Activated naive CD4-positive, alpha-beta T cell treated with anti-CD3 and anti-CD28 coated beads, Interleukin-2, amount 10 ng/mL, durations not matched to agents 7 days and 5 days (primary cell): ENCODE data around the gene BLCAP.

Experiments
- CTCF ChIA-PET: fragments of 350-600 bp; sonication (Branson Sonifier 250); formaldehyde crosslinking; loops from one replicate; lab custom pipeline; 2021; ENCODE audit warnings: antibody characterized with exemption; lab: Charles Lee
- DNase-seq: peaks from one replicate; pipeline ENCODE4 v3.0.0-alpha.2; 2020
- H3K27ac Mint-ChIP-seq: one replicate; pipeline ENCODE4 v1.8.0; 2021; ENCODE audit warnings: mild to moderate bottlenecking, moderate library complexity, mixed read lengths
- H3K27me3 Mint-ChIP-seq: one replicate; pipeline ENCODE4 v1.8.0; 2021; ENCODE audit warnings: mild to moderate bottlenecking, mixed read lengths
- H3K36me3 Mint-ChIP-seq: one replicate; pipeline ENCODE4 v1.8.0; 2021; ENCODE audit warnings: mixed read lengths
- H3K4me1 Mint-ChIP-seq: one replicate; pipeline ENCODE4 v1.8.0; 2021; ENCODE audit warnings: mixed read lengths
- H3K4me3 Mint-ChIP-seq: one replicate; pipeline ENCODE4 v1.8.0; 2021; ENCODE audit warnings: mild to moderate bottlenecking, moderate library complexity, mixed read lengths
- H3K9me3 Mint-ChIP-seq: one replicate; pipeline ENCODE4 v1.8.0; 2021; ENCODE audit warnings: mixed read lengths

The BLCAP gene

GRCh38 chr20:37530696-37531095 lies 3.0 kb upstream of the BLCAP start:
- CTCF ChIA-PET = interaction anchor here (1.1 to 3.0 kb wide), 2 partner anchors 139 to 248 kb away, joined by 3 to 9 read pairs; no protein-coding TSS in a partner anchor
- Mint-ChIP-seq H3K27ac (no peak overlapping the region), H3K4me1 (peaks cover 29% of the 10 kb centered on the region), H3K9me3 (no peaks in the 10 kb centered on the region), H3K36me3 (no peaks in the 10 kb centered on the region), H3K27me3 (peaks cover 6% of the 10 kb centered on the region), H3K4me3 (no peak overlapping the region)
- DNase-seq = no peak

- H3K4me3 Mint-ChIP-seq = no peak overlapping the region
- CTCF ChIA-PET = interaction anchor here (1.5 to 3.0 kb wide), 2 partner anchors 138 to 262 kb away, joined by 4 to 9 read pairs; no protein-coding TSS in a partner anchor
- no peaks in the 10 kb centered on the region for H3K9me3 Mint-ChIP-seq
- H3K27me3 Mint-ChIP-seq = peaks cover 6% of the 10 kb centered on the region
- H3K36me3 Mint-ChIP-seq = no peaks in the 10 kb centered on the region
- no peak overlapping the region for H3K27ac Mint-ChIP-seq
- peaks cover 35% of the 10 kb centered on the region for H3K4me1 Mint-ChIP-seq
- no peak for DNase-seq
Measured at GRCh38 chr20:37529968-37530600, 2.4 kb upstream of the BLCAP start.

- Mint-ChIP-seq H3K9me3 (no peaks in the 10 kb centered on the region), H3K27me3 (peaks cover 6% of the 10 kb centered on the region), H3K36me3 (no peaks in the 10 kb centered on the region), H3K4me1 (peaks cover 38% of the 10 kb centered on the region), H3K27ac (no peak overlapping the region), H3K4me3 (peak overlapping the region; percentile 10)
- DNase-seq = no peak
- CTCF ChIA-PET = interaction anchor here (1.1 to 3.0 kb wide), 3 partner anchors 137 to 338 kb away, joined by 3 to 9 read pairs (median 4); no protein-coding TSS in a partner anchor
Measured at GRCh38 chr20:37529214-37529967, 1.7 kb upstream of the BLCAP start.

- peak overlapping the region; percentile 80 for H3K4me3 Mint-ChIP-seq
- H3K27ac Mint-ChIP-seq = peak overlapping the region; percentile 97
- no peak for DNase-seq
- H3K9me3 Mint-ChIP-seq = no peaks in the 10 kb centered on the region
- CTCF ChIA-PET = interaction anchor here (1.1 to 3.0 kb wide), 4 partner anchors 137 to 337 kb away, joined by 3 to 9 read pairs (median 4); no protein-coding TSS in a partner anchor
- H3K36me3 Mint-ChIP-seq = no peaks in the 10 kb centered on the region
- H3K4me1 Mint-ChIP-seq = peaks cover 40% of the 10 kb centered on the region
- peaks cover 6% of the 10 kb centered on the region for H3K27me3 Mint-ChIP-seq
Measured at GRCh38 chr20:37528446-37529213, 954 bp upstream of the BLCAP start.

GRCh38 chr20:37526839-37527637 lies 638 bp downstream of the BLCAP start:
- Mint-ChIP-seq H3K27ac (peak overlapping the region; percentile 97), H3K9me3 (no peaks in the 10 kb centered on the region), H3K4me3 (peak overlapping the region; percentile 80), H3K4me1 (peaks cover 40% of the 10 kb centered on the region), H3K27me3 (peaks cover 3% of the 10 kb centered on the region), H3K36me3 (no peaks in the 10 kb centered on the region)
- CTCF ChIA-PET = no interaction called here
- no peak for DNase-seq

GRCh38 chr20:37526238-37526838 lies 1.3 kb downstream of the BLCAP start:
- CTCF ChIA-PET = no interaction called here
- Mint-ChIP-seq H3K4me1 (peaks cover 42% of the 10 kb centered on the region), H3K36me3 (peaks cover 1% of the 10 kb centered on the region), H3K27me3 (peaks cover 5% of the 10 kb centered on the region), H3K27ac (peak overlapping the region; percentile 53), H3K9me3 (no peaks in the 10 kb centered on the region), H3K4me3 (peak overlapping the region; percentile 80)
- no peak for DNase-seq

GRCh38 chr20:37525810-37526209 lies 1.9 kb downstream of the BLCAP start:
- CTCF ChIA-PET = no interaction called here
- H3K36me3 Mint-ChIP-seq = peaks cover 2% of the 10 kb centered on the region
- DNase-seq = no peak
- H3K27me3 Mint-ChIP-seq = peaks cover 10% of the 10 kb centered on the region
- H3K9me3 Mint-ChIP-seq = no peaks in the 10 kb centered on the region
- peak overlapping the region; percentile 59 for H3K27ac Mint-ChIP-seq
- H3K4me1 Mint-ChIP-seq = peaks cover 43% of the 10 kb centered on the region
- peak overlapping the region; percentile 46 for H3K4me3 Mint-ChIP-seq

- CTCF ChIA-PET = no interaction called here
- no peak overlapping the region for H3K4me3 Mint-ChIP-seq
Measured at GRCh38 chr20:37524859-37525708, 2.6 kb downstream of the BLCAP start.

GRCh38 chr20:37523911-37524700 lies 3.6 kb downstream of the BLCAP start:
- Mint-ChIP-seq H3K27ac (no peak overlapping the region), H3K36me3 (peaks cover 9% of the 10 kb centered on the region), H3K9me3 (no peaks in the 10 kb centered on the region), H3K4me3 (no peak overlapping the region), H3K27me3 (peaks cover 18% of the 10 kb centered on the region), H3K4me1 (peaks cover 47% of the 10 kb centered on the region)
- CTCF ChIA-PET = no interaction called here
- DNase-seq = no peak

More at GRCh38 chr20:37524859-37525708, 2.6 kb downstream of the BLCAP start:
- Mint-ChIP-seq H3K4me1 (peaks cover 48% of the 10 kb centered on the region), H3K27me3 (peaks cover 17% of the 10 kb centered on the region), H3K36me3 (peaks cover 9% of the 10 kb centered on the region), H3K9me3 (no peaks in the 10 kb centered on the region), H3K27ac (peak overlapping the region; percentile 59)
- peak; percentile 26 for DNase-seq

GRCh38 chr20:37523012-37523391 lies 4.7 kb downstream of the BLCAP start:
- H3K27me3 Mint-ChIP-seq = peaks cover 18% of the 10 kb centered on the region
- H3K4me3 Mint-ChIP-seq = no peak overlapping the region
- no peak overlapping the region for H3K27ac Mint-ChIP-seq
- peaks cover 11% of the 10 kb centered on the region for H3K36me3 Mint-ChIP-seq
- H3K9me3 Mint-ChIP-seq = no peaks in the 10 kb centered on the region
- no peak for DNase-seq
- CTCF ChIA-PET = no interaction called here
- peaks cover 40% of the 10 kb centered on the region for H3K4me1 Mint-ChIP-seq

- CTCF ChIA-PET = no interaction called here
- peaks cover 37% of the 10 kb centered on the region for H3K4me1 Mint-ChIP-seq
- no peak overlapping the region for H3K4me3 Mint-ChIP-seq
- H3K9me3 Mint-ChIP-seq = no peaks in the 10 kb centered on the region
- no peak for DNase-seq
- peaks cover 18% of the 10 kb centered on the region for H3K27me3 Mint-ChIP-seq
- peaks cover 11% of the 10 kb centered on the region for H3K36me3 Mint-ChIP-seq
- no peak overlapping the region for H3K27ac Mint-ChIP-seq
Measured at GRCh38 chr20:37522260-37523011, 5.2 kb downstream of the BLCAP start.
